ENCODE data around the gene DNAAF9.

The DNAAF9 gene

GRCh38 chr20:3407771-3408637, 535 bp upstream of the DNAAF9 start:
- H3K4me3 ChIP-seq (ENCODE audit: severe bottlenecking): peak overlapping the region; percentile 81
- no peaks in the 10 kb centered on the region for H3K27me3 ChIP-seq (ENCODE audit: insufficient read depth, poor library complexity, severe bottlenecking)
- ATAC-seq (ENCODE audit: low read depth) (peak; percentile 69), DNase-seq (ENCODE audit: low spot score) (peak; percentile 88)
- H3K36me3 ChIP-seq (ENCODE audit: low read depth): no peaks in the 10 kb centered on the region
- TF ChIP-seq, protein P1, sequence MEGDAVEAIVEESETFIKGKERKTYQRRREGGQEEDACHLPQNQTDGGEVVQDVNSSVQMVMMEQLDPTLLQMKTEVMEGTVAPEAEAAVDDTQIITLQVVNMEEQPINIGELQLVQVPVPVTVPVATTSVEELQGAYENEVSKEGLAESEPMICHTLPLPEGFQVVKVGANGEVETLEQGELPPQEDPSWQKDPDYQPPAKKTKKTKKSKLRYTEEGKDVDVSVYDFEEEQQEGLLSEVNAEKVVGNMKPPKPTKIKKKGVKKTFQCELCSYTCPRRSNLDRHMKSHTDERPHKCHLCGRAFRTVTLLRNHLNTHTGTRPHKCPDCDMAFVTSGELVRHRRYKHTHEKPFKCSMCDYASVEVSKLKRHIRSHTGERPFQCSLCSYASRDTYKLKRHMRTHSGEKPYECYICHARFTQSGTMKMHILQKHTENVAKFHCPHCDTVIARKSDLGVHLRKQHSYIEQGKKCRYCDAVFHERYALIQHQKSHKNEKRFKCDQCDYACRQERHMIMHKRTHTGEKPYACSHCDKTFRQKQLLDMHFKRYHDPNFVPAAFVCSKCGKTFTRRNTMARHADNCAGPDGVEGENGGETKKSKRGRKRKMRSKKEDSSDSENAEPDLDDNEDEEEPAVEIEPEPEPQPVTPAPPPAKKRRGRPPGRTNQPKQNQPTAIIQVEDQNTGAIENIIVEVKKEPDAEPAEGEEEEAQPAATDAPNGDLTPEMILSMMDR (IDR thresholded peaks at IDR 0.05; ENCODE audit: poor library complexity, severe bottlenecking): peak; percentile 1
- H3K27ac ChIP-seq (ENCODE audit: poor library complexity, severe bottlenecking): peak overlapping the region; percentile 67
- peaks cover 5% of the 10 kb centered on the region for H3K4me1 ChIP-seq (ENCODE audit: insufficient read depth, poor library complexity, severe bottlenecking)
- H3K9me3 ChIP-seq (ENCODE audit: severe bottlenecking): no peaks in the 10 kb centered on the region

- peak overlapping the region; percentile 81 for H3K4me3 ChIP-seq (ENCODE audit: severe bottlenecking)
- DNase-seq (ENCODE audit: low spot score) (no peak), ATAC-seq (ENCODE audit: low read depth) (no peak)
Measured at GRCh38 chr20:3406481-3407039, 909 bp downstream of the DNAAF9 start.

GRCh38 chr20:3405696-3406358, 1.6 kb downstream of the DNAAF9 start:
- TF ChIP-seq, protein P1 (IDR thresholded peaks at IDR 0.05; ENCODE audit: poor library complexity, severe bottlenecking): no peak
- ATAC-seq (ENCODE audit: low read depth): no peak
- H3K4me1 ChIP-seq (ENCODE audit: insufficient read depth, poor library complexity, severe bottlenecking): peaks cover 5% of the 10 kb centered on the region
- no peaks in the 10 kb centered on the region for H3K36me3 ChIP-seq (ENCODE audit: low read depth)
- no peaks in the 10 kb centered on the region for H3K9me3 ChIP-seq (ENCODE audit: severe bottlenecking)
- H3K27ac ChIP-seq (ENCODE audit: poor library complexity, severe bottlenecking): no peak overlapping the region
- no peak for DNase-seq (ENCODE audit: low spot score)
- H3K27me3 ChIP-seq (ENCODE audit: insufficient read depth, poor library complexity, severe bottlenecking): no peaks in the 10 kb centered on the region
- peak overlapping the region; percentile 81 for H3K4me3 ChIP-seq (ENCODE audit: severe bottlenecking)

More at GRCh38 chr20:3406481-3407039, 909 bp downstream of the DNAAF9 start:
- H3K4me1 ChIP-seq (ENCODE audit: insufficient read depth, poor library complexity, severe bottlenecking): peaks cover 5% of the 10 kb centered on the region
- TF ChIP-seq, protein P1 (IDR thresholded peaks at IDR 0.05; ENCODE audit: poor library complexity, severe bottlenecking): no peak
- no peaks in the 10 kb centered on the region for H3K27me3 ChIP-seq (ENCODE audit: insufficient read depth, poor library complexity, severe bottlenecking)
- no peaks in the 10 kb centered on the region for H3K36me3 ChIP-seq (ENCODE audit: low read depth)
- H3K9me3 ChIP-seq (ENCODE audit: severe bottlenecking): no peaks in the 10 kb centered on the region
- peak overlapping the region; percentile 67 for H3K27ac ChIP-seq (ENCODE audit: poor library complexity, severe bottlenecking)

GRCh38 chr20:3405139-3405538, 2.3 kb downstream of the DNAAF9 start:
- ATAC-seq (ENCODE audit: low read depth) (no peak), DNase-seq (ENCODE audit: low spot score) (no peak)
- Histone ChIP-seq H3K27me3 (ENCODE audit: insufficient read depth, poor library complexity, severe bottlenecking) (no peaks in the 10 kb centered on the region), H3K4me3 (ENCODE audit: severe bottlenecking) (no peak overlapping the region), H3K4me1 (ENCODE audit: insufficient read depth, poor library complexity, severe bottlenecking) (peaks cover 5% of the 10 kb centered on the region), H3K36me3 (ENCODE audit: low read depth) (no peaks in the 10 kb centered on the region), H3K27ac (ENCODE audit: poor library complexity, severe bottlenecking) (no peak overlapping the region), H3K9me3 (ENCODE audit: severe bottlenecking) (no peaks in the 10 kb centered on the region)
- TF ChIP-seq, protein P1 (IDR thresholded peaks at IDR 0.05; ENCODE audit: poor library complexity, severe bottlenecking): no peak
